HepG2 (cell line): ENCODE data around the gene SERPIND1. TPM values are rescaled to one million over a fixed set of nuclear protein-coding genes. Genes with fewer than 3 reads are reported as not detected.

Experiments
- AGO2 ChIP-seq: fragments of 200-400 bp; formaldehyde crosslinking; optimal IDR thresholded peaks from 2 replicates; pipeline ENCODE3; 2017; ENCODE audit warnings: mild to moderate bottlenecking, low read depth, low read length, moderate library complexity
- ATRX ChIP-seq: sonication (generic); formaldehyde crosslinking; IDR thresholded peaks from 2 replicates; pipeline ENCODE4 v1.4.0; 2020; ENCODE audit warnings: missing genetic modification reagents, borderline replicate concordance
- CERS6 ChIP-seq: sonication (generic); formaldehyde crosslinking; IDR thresholded peaks from 2 replicates; pipeline ENCODE4 v1.5.0; 2020; ENCODE audit warnings: missing genetic modification reagents
- E2F5 ChIP-seq: sonication (generic); formaldehyde crosslinking; conservative IDR thresholded peaks from 2 replicates; pipeline ENCODE4 v1.4.0; 2020; ENCODE audit warnings: missing genetic modification reagents
- ELF3 ChIP-seq: IDR thresholded peaks from 2 replicates; pipeline ENCODE4 v1.6.1; 2016; ENCODE audit warnings: missing genetic modification reagents, missing compliant biosample characterization
- ETS1 ChIP-seq: sonication (generic); formaldehyde crosslinking; IDR thresholded peaks from 2 replicates; pipeline ENCODE4 v1.4.0; 2020; ENCODE audit warnings: missing genetic modification reagents
- FOXA3 ChIP-seq: IDR thresholded peaks from 2 replicates; pipeline ENCODE4 v1.6.1; 2016; ENCODE audit warnings: missing genetic modification reagents, missing compliant biosample characterization
- HOXA3 ChIP-seq: sonication (generic); formaldehyde crosslinking; IDR thresholded peaks from 2 replicates; pipeline ENCODE4 v1.5.0; 2020; ENCODE audit warnings: missing genetic modification reagents
- KDM3A ChIP-seq: IDR thresholded peaks from 2 replicates; pipeline ENCODE4 v1.6.1; 2018; ENCODE audit warnings: low read depth, missing compliant biosample characterization
- KDM5A ChIP-seq: fragments of 200-600 bp; sonication (generic); IDR thresholded peaks from 2 replicates; pipeline ENCODE4 v1.7.0; 2018; ENCODE audit warnings: antibody characterized with exemption, mild to moderate bottlenecking, low read length, borderline replicate concordance
- MAX ChIP-seq: IDR thresholded peaks from 2 replicates; pipeline ENCODE4 v1.6.1; 2012; ENCODE audit warnings: inconsistent platforms
- MIXL1 ChIP-seq: IDR thresholded peaks from 2 replicates; pipeline ENCODE4 v1.6.1; 2016
- MLLT10 ChIP-seq: sonication (generic); formaldehyde crosslinking; IDR thresholded peaks from 2 replicates; pipeline ENCODE4 v1.4.0; 2020; ENCODE audit warnings: missing genetic modification reagents
- MTA3 ChIP-seq: sonication (generic); formaldehyde crosslinking; IDR thresholded peaks from 2 replicates; pipeline ENCODE4 v1.4.0; 2020; ENCODE audit warnings: missing genetic modification reagents
- PCBP2 ChIP-seq: fragments of 200-400 bp; formaldehyde crosslinking; optimal IDR thresholded peaks from 2 replicates; pipeline ENCODE3; 2018; ENCODE audit warnings: low read length, low read depth; ENCODE audit not compliant: poor library complexity, severe bottlenecking
- SOX6 ChIP-seq, 2 experiments: fragments of 450-650 bp in 1 of 2; sonication (generic) in 1 of 2; formaldehyde crosslinking in 1 of 2; IDR thresholded peaks; 2 replicates each; pipeline versions ENCODE4 v1.4.0 to v1.6.1; 2017 to 2020; ENCODE audit warnings: antibody characterized with exemption in 1 of 2, mild to moderate bottlenecking in 1 of 2, missing genetic modification reagents in 1 of 2
- TEAD3 ChIP-seq: optimal IDR thresholded peaks from 2 replicates; pipeline ENCODE3; 2016; ENCODE audit warnings: borderline replicate concordance
- USF2 ChIP-seq, 2 experiments: sonication (generic) in 1 of 2; formaldehyde crosslinking in 1 of 2; IDR thresholded peaks; 2 replicates each; pipeline versions ENCODE4 v1.5.1 to v1.6.1; 2011 to 2020; ENCODE audit warnings: borderline replicate concordance in 1 of 2, low read depth in 1 of 2, low read length in 1 of 2, mild to moderate bottlenecking in 1 of 2, missing genetic modification reagents in 1 of 2, moderate library complexity in 1 of 2
- ZFP1 ChIP-seq: IDR thresholded peaks from 2 replicates; pipeline ENCODE4 v1.6.1; 2016
- ZNF430 ChIP-seq: sonication (generic); formaldehyde crosslinking; IDR thresholded peaks from 2 replicates; pipeline ENCODE4 v1.9.0; 2021; ENCODE audit warnings: mild to moderate bottlenecking, missing genetic modification reagents
- ZNF615 ChIP-seq: sonication (generic); formaldehyde crosslinking; IDR thresholded peaks from 2 replicates; pipeline ENCODE4 v1.5.0; 2020; ENCODE audit warnings: mild to moderate bottlenecking, missing genetic modification reagents, borderline replicate concordance
- ZNF674 ChIP-seq: sonication (generic); formaldehyde crosslinking; IDR thresholded peaks from 2 replicates; pipeline ENCODE4 v1.5.0; 2020; ENCODE audit warnings: low read depth, mild to moderate bottlenecking, missing genetic modification reagents
- ZNF768 ChIP-seq: sonication (generic); formaldehyde crosslinking; IDR thresholded peaks from 2 replicates; pipeline ENCODE4 v1.4.0; 2020; ENCODE audit warnings: missing genetic modification reagents
- polyA plus RNA-seq, 8 experiments: library from polyadenylated mRNA; depleted of rRNA in 3 of 8; stranded (reverse) in 7 of 8; unstranded in 1 of 8; fragments of >200 nt; fragmentation: Illumina TruSeq in 4 of 8; extraction: Trizol in 4 of 8; gene quantifications; 2 replicates each; pipeline versions ENCODE4 v1.2.1 to v1.2.3, GENCODE V29; 2011 to 2016; ENCODE audit warnings: low read depth in 4 of 8, missing spikeins in 1 of 8, mixed read lengths in 1 of 8; ENCODE audit not compliant: insufficient read depth in 1 of 8
- total RNA-seq, 5 experiments: library from RNA; depleted of rRNA; stranded (reverse); fragments of >200 nt; fragmentation: Illumina TruSeq; extraction: Trizol; gene quantifications; 2 replicates each; pipeline ENCODE4 v1.2.3, GENCODE V29; 2016; ENCODE audit warnings: low read depth in 1 of 5

Gene SERPIND1
- total and polyA plus RNA-seq, 2 of the 13 experiments (the other 11 are each of a cell fraction or from before 2014, with no cell fraction given), result 111 to 350 TPM

- no peak for TF ChIP-seq ETS1 (CRISPR knock-in tag)
- no peak for TF ChIP-seq USF2 (IDR thresholded peaks at IDR 0.05; ENCODE audit: low read depth, low read length)
- TF ChIP-seq USF2 (CRISPR knock-in tag; IDR thresholded peaks at IDR 0.05; ENCODE audit: borderline replicate concordance), result no peak
- 0 out of 2 replicates have a peak, but pooled peaks have one; percentile 77 for TF ChIP-seq ZFP1 (CRISPR knock-in tag)
- no peak for TF ChIP-seq SOX6 (IDR thresholded peaks at IDR 0.05)
- peak; percentile 100 for TF ChIP-seq SOX6 (CRISPR knock-in tag; IDR thresholded peaks at IDR 0.05)
- peak; percentile 71 for TF ChIP-seq HOXA3
- no peak; the same call in 1 of the 2 replicates for TF ChIP-seq MAX
- TF ChIP-seq PCBP2, result no peak
- TF ChIP-seq MIXL1 (CRISPR knock-in tag), result peak; percentile 86; the same call in 1 of the 2 replicates
- TF ChIP-seq MLLT10 (CRISPR knock-in tag), result no peak
- peak; percentile 99 for TF ChIP-seq FOXA3 (CRISPR knock-in tag)
- no peak for TF ChIP-seq ZNF674
- no peak for TF ChIP-seq ATRX (CRISPR knock-in tag)
- TF ChIP-seq KDM5A, result no peak
- no peak for TF ChIP-seq MTA3 (CRISPR knock-in tag)
- no peak for TF ChIP-seq E2F5 (CRISPR knock-in tag)
- no peak for TF ChIP-seq ZNF430
- peak; percentile 87 for TF ChIP-seq TEAD3 (CRISPR knock-in tag)
- TF ChIP-seq ZNF615 (CRISPR knock-in tag), result no peak
- TF ChIP-seq ZNF768, result no peak
- TF ChIP-seq AGO2, result no peak
- peak; percentile 83; the same call in 1 of the 2 replicates for TF ChIP-seq KDM3A
- TF ChIP-seq CERS6 (CRISPR knock-in tag), result no peak
- peak; percentile 100 for TF ChIP-seq ELF3 (CRISPR knock-in tag)
Measured at GRCh38 chr22:20777420-20778177, 3.7 kb downstream of the SERPIND1 start (continued).
